Measurements from ENCODE around the gene C1orf115. TPM values are rescaled to one million over a fixed set of nuclear protein-coding genes. Genes with fewer than 3 reads are reported as not detected.
A peak's percentile ranks its signal among the peaks of the same experiment; 100 is the strongest.

Gene C1orf115, protein sequence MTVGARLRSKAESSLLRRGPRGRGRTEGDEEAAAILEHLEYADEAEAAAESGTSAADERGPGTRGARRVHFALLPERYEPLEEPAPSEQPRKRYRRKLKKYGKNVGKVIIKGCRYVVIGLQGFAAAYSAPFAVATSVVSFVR
- 9.4 TPM for total RNA-seq

DNA sequence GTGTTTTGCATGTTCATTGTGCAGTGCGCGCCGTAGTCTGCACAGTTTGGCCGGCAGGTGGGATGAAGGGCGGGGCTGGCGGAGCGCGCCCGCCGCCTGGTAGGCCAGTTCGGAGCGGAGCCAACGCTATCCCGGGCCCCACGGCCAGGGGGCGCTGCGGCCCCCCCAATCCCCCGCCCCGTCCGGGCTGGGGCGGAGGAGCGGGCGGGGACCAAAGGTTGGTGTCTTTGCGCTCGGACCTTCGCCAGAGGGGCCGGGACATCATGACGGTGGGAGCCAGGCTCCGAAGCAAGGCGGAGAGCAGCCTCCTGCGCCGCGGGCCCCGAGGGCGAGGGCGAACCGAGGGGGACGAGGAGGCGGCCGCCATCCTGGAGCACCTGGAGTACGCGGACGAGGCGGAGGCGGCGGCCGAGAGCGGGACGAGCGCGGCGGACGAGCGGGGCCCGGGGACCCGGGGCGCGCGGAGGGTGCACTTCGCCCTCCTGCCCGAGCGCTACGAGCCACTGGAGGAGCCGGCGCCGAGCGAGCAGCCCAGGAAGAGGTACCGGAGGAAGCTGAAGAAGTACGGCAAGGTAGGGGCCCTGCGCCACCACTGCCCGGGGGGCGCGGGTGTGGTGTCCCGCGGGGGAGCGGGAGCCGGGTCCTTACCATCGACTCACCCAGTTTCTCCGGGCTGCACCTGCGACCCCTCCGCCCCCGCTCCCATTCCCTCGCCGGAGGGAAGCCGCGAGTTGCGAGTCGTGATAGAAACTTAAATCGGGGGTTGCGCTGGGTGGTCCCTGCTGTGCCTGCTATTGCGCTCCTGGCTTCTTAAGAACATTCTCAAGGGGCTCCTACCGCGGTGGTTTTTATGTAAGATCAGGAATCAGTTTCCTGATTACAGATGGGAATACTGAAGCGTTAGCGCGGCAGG lies at the start of gene C1orf115:
Gene C1orf115 (plus strand): TSS at position 224 of the 913 bp plus-strand sequence. CDS start 40 bp downstream, at position 264.
- H3K9me3 ChIP-seq (ENCODE audit: control insufficient read depth in 3 of 3, low read length in 3 of 3) = no peaks in the 10 kb centered on the region
- H3K27ac ChIP-seq (ENCODE audit: low read depth, low read length) = no peak within 1 kb of the TSS
- no peaks in the 10 kb centered on the region for H3K36me3 ChIP-seq (ENCODE audit: control insufficient read depth in 3 of 3, insufficient read depth in 3 of 3, low read length in 3 of 3)
- no peaks in the 10 kb centered on the region for H3K27me3 ChIP-seq (ENCODE audit: control insufficient read depth in 3 of 3, insufficient read depth in 3 of 3, low read length in 3 of 3)
- peak within 1 kb of the TSS; percentile 51 to 79 (median 75) for H3K9ac ChIP-seq (ENCODE audit: low read depth in 1 of 3, low read length in 3 of 3)
- H3K4me1 ChIP-seq (ENCODE audit: control insufficient read depth in 3 of 3, insufficient read depth in 3 of 3, low read length in 3 of 3) = peaks cover 6 to 9% (median 9%) of the 10 kb centered on the region in 3 donors
- H3K4me3 ChIP-seq (ENCODE audit: low read length in 3 of 3) = peak within 1 kb of the TSS; percentile 67 to 82 (median 81)

DNA sequence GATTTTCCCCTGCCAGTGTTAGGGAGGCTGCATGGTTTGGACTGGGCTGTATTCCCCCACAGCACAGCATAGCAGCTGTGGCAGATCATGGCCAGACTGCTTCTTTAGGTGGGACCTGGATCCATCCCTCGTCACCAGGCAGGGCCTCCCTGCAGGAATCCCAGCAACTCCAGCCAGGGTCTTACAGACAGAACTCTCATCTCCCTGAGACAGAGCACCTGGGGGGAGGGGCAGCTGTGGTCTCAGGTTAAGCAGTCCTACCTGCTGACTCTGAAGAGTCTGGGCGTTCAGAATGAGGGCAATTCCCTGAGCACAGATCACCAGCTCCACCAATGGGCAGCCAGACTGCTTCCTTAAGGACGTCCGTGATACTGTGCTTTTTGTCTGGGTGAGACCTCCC lies 47.9 kb upstream of the C1orf115 start:
- no peaks in the 10 kb centered on the region for H3K27me3 ChIP-seq (ENCODE audit: control insufficient read depth in 3 of 3, insufficient read depth in 3 of 3, low read length in 3 of 3)
- H3K9ac ChIP-seq (ENCODE audit: low read depth in 1 of 3, low read length in 3 of 3) = no peak overlapping the region
- H3K36me3 ChIP-seq (ENCODE audit: control insufficient read depth in 3 of 3, insufficient read depth in 3 of 3, low read length in 3 of 3) = no peaks in the 10 kb centered on the region
- no peaks in the 10 kb centered on the region for H3K9me3 ChIP-seq (ENCODE audit: control insufficient read depth in 3 of 3, low read length in 3 of 3)
- H3K4me1 ChIP-seq (ENCODE audit: control insufficient read depth in 3 of 3, insufficient read depth in 3 of 3, low read length in 3 of 3) = no peaks in the 10 kb centered on the region
- H3K4me3 ChIP-seq (ENCODE audit: low read length in 3 of 3) = no peak overlapping the region
- H3K27ac ChIP-seq (ENCODE audit: low read depth, low read length) = no peak overlapping the region

DNA sequence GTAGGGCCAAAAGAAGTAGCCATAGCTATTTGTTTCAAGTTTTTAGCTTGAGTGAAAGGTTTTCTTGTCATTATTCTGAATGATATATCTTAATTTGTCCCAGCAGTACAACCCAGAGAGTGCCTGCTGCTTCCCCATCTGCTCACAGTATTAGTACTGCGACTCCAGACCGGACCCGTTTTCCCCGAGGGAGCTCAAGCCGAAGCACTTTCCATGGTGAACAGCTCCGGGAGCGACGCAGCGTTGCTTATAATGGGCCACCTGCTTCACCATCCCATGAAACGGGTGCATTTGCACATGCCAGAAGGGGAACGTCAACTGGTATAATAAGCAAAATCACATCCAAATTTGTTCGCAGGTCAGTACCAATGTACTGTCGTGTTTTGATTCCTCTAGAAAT lies 37.2 kb upstream of the C1orf115 start:
- H3K9ac ChIP-seq (ENCODE audit: low read depth in 1 of 3, low read length in 3 of 3) = no peak overlapping the region
- no peak overlapping the region for H3K4me3 ChIP-seq (ENCODE audit: low read length in 3 of 3)
- no peaks in the 10 kb centered on the region for H3K27me3 ChIP-seq (ENCODE audit: control insufficient read depth in 3 of 3, insufficient read depth in 3 of 3, low read length in 3 of 3)
- H3K27ac ChIP-seq (ENCODE audit: low read depth, low read length) = no peak overlapping the region
- peaks cover 0 to 4% (median 2%) of the 10 kb centered on the region in 3 donors for H3K36me3 ChIP-seq (ENCODE audit: control insufficient read depth in 3 of 3, insufficient read depth in 3 of 3, low read length in 3 of 3)
- H3K9me3 ChIP-seq (ENCODE audit: control insufficient read depth in 3 of 3, low read length in 3 of 3) = no peaks in the 10 kb centered on the region
- no peaks in the 10 kb centered on the region for H3K4me1 ChIP-seq (ENCODE audit: control insufficient read depth in 3 of 3, insufficient read depth in 3 of 3, low read length in 3 of 3)

DNA sequence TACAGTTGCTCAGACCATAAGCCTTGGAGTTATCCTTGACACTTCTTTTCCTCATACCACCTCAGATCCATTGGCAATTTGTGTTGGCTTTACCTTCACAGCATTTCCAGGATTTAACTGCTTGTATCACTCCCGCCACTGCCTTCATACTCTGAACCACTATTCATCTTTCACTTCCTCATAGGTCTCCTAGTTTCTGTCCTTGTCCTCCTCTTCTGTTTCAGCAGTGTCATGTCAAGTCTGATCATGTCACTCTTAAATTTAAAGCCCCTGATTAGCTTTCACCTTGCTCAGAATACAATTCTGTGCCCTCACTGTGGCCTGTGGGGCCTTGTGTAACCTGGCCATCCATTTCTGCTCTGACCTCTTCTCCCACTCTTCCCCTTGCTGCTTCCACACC lies 34.7 kb upstream of the C1orf115 start:
- peaks cover 0 to 2% (median 0%) of the 10 kb centered on the region in 3 donors for H3K36me3 ChIP-seq (ENCODE audit: control insufficient read depth in 3 of 3, insufficient read depth in 3 of 3, low read length in 3 of 3)
- H3K4me3 ChIP-seq (ENCODE audit: low read length in 3 of 3) = no peak overlapping the region
- H3K9me3 ChIP-seq (ENCODE audit: control insufficient read depth in 3 of 3, low read length in 3 of 3) = no peaks in the 10 kb centered on the region
- H3K27me3 ChIP-seq (ENCODE audit: control insufficient read depth in 3 of 3, insufficient read depth in 3 of 3, low read length in 3 of 3) = no peaks in the 10 kb centered on the region
- H3K4me1 ChIP-seq (ENCODE audit: control insufficient read depth in 3 of 3, insufficient read depth in 3 of 3, low read length in 3 of 3) = no peaks in the 10 kb centered on the region
- no peak overlapping the region for H3K9ac ChIP-seq (ENCODE audit: low read depth in 1 of 3, low read length in 3 of 3)
- no peak overlapping the region for H3K27ac ChIP-seq (ENCODE audit: low read depth, low read length)

DNA sequence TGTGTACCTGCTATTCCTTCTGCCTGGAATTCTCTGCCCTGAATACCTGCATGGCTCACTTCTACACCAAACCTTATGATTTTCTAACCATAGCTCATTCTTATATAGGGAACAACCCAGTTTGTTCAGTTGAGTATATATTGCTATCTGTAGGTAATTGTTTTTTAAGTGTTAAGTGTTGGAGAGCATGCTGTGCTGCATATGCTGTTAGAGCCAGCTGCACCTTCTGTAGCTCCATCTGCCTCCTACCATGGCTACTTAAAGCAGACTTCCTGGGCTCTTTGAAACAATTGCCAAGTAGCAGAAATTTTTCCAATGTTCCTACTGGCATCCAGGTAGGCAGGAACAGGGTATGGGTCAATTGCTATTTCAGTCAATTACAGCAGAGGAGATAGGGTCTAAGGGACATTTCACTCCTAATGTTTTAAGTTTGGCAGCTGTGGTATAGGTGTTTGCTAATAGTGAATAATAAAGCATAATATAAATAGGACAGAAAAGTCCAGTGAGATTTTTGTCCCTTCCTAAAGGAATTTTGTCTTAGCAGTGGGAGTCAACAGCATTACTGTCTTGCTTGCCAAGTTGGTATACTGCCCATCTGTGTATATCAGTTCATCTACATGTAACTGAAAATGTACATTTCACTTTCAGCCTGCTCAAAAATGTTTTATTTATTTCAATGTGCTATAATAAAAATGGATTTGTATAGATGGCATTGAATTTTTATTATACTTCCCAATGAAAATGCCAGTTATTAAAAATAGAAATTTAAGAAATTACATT lies 34.0 kb upstream of the C1orf115 start:
- Histone ChIP-seq H3K36me3 (ENCODE audit: control insufficient read depth in 3 of 3, insufficient read depth in 3 of 3, low read length in 3 of 3) (peaks cover 0 to 2% (median 0%) of the 10 kb centered on the region in 3 donors), H3K27me3 (ENCODE audit: control insufficient read depth in 3 of 3, insufficient read depth in 3 of 3, low read length in 3 of 3) (no peaks in the 10 kb centered on the region), H3K9me3 (ENCODE audit: control insufficient read depth in 3 of 3, low read length in 3 of 3) (no peaks in the 10 kb centered on the region), H3K27ac (ENCODE audit: low read depth, low read length) (no peak overlapping the region), H3K4me3 (ENCODE audit: low read length in 3 of 3) (no peak overlapping the region), H3K4me1 (ENCODE audit: control insufficient read depth in 3 of 3, insufficient read depth in 3 of 3, low read length in 3 of 3) (no peaks in the 10 kb centered on the region), H3K9ac (ENCODE audit: low read depth in 1 of 3, low read length in 3 of 3) (no peak overlapping the region)

DNA sequence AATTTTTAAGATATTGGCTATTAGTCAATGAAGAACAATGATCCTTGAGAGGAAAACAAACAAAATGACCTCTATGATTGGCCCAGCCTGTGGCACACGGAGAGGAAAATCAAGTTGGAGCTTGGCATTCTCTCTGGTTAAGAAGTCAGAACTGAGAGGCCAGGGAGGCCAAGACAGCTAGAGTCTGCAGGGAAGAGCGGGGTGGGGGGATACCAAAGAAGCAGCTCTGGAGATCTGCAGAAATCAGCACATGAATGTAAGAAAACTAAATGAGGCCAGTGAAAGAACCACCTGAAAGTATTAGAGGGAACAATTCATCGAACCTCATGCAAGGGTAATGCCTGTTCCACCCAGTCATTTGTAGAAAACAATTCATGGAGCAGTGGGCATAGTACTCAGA lies 23.8 kb upstream of the C1orf115 start:
- Histone ChIP-seq H3K9me3 (ENCODE audit: control insufficient read depth in 3 of 3, low read length in 3 of 3) (peaks cover 0 to 3% (median 0%) of the 10 kb centered on the region in 3 donors), H3K27ac (ENCODE audit: low read depth, low read length) (no peak overlapping the region), H3K9ac (ENCODE audit: low read depth in 1 of 3, low read length in 3 of 3) (no peak overlapping the region), H3K4me1 (ENCODE audit: control insufficient read depth in 3 of 3, insufficient read depth in 3 of 3, low read length in 3 of 3) (no peaks in the 10 kb centered on the region), H3K36me3 (ENCODE audit: control insufficient read depth in 3 of 3, insufficient read depth in 3 of 3, low read length in 3 of 3) (no peaks in the 10 kb centered on the region), H3K4me3 (ENCODE audit: low read length in 3 of 3) (no peak overlapping the region), H3K27me3 (ENCODE audit: control insufficient read depth in 3 of 3, insufficient read depth in 3 of 3, low read length in 3 of 3) (no peaks in the 10 kb centered on the region)

DNA sequence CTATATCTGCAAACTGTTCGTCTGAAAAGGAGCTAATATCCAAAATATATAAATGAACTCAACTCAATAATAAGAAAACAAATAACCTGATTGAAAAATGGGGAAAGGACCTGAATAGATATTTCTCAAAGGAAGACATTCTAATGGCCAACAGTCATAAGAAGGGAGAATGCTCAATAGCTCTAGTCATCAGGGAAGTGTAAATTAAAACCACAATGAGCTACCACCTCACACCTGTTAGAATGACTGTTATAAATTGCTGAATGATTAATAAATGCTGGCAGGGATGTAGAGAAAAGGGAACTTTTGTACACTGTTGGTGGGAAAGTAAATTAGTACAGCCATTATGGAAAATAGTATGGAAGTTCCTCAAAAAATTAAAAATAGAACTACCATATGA lies 21.2 kb upstream of the C1orf115 start:
- Histone ChIP-seq H3K4me3 (ENCODE audit: low read length in 3 of 3) (no peak overlapping the region), H3K9me3 (ENCODE audit: control insufficient read depth in 3 of 3, low read length in 3 of 3) (peaks cover 0 to 3% (median 0%) of the 10 kb centered on the region in 3 donors), H3K4me1 (ENCODE audit: control insufficient read depth in 3 of 3, insufficient read depth in 3 of 3, low read length in 3 of 3) (no peaks in the 10 kb centered on the region), H3K27ac (ENCODE audit: low read depth, low read length) (no peak overlapping the region), H3K36me3 (ENCODE audit: control insufficient read depth in 3 of 3, insufficient read depth in 3 of 3, low read length in 3 of 3) (no peaks in the 10 kb centered on the region), H3K27me3 (ENCODE audit: control insufficient read depth in 3 of 3, insufficient read depth in 3 of 3, low read length in 3 of 3) (no peaks in the 10 kb centered on the region), H3K9ac (ENCODE audit: low read depth in 1 of 3, low read length in 3 of 3) (no peak overlapping the region)

DNA sequence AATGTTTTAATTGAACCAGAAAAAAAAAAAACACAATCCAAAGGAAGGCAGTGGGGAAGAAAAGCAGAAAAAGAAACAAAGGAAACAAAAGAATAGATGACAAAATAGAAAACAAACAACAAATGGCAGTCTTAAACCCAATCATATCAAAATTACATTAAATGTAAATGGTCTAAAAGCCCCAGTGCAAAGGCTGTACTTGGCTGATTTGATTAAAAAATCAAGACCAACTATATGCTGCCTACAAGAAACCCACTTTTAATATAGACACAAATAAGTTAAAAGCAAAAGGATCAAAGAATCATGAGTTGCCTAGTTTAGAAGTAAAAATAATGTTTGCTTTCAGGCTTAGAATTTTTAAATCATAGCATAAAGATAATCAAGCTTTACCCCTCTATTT lies 19.8 kb upstream of the C1orf115 start:
- H3K27ac ChIP-seq (ENCODE audit: low read depth, low read length) = no peak overlapping the region
- H3K9me3 ChIP-seq (ENCODE audit: control insufficient read depth in 3 of 3, low read length in 3 of 3) = peaks cover 0 to 3% (median 0%) of the 10 kb centered on the region in 3 donors
- H3K9ac ChIP-seq (ENCODE audit: low read depth in 1 of 3, low read length in 3 of 3) = no peak overlapping the region
- H3K36me3 ChIP-seq (ENCODE audit: control insufficient read depth in 3 of 3, insufficient read depth in 3 of 3, low read length in 3 of 3) = no peaks in the 10 kb centered on the region
- H3K4me1 ChIP-seq (ENCODE audit: control insufficient read depth in 3 of 3, insufficient read depth in 3 of 3, low read length in 3 of 3) = no peaks in the 10 kb centered on the region
- no peaks in the 10 kb centered on the region for H3K27me3 ChIP-seq (ENCODE audit: control insufficient read depth in 3 of 3, insufficient read depth in 3 of 3, low read length in 3 of 3)
- H3K4me3 ChIP-seq (ENCODE audit: low read length in 3 of 3) = no peak overlapping the region

DNA sequence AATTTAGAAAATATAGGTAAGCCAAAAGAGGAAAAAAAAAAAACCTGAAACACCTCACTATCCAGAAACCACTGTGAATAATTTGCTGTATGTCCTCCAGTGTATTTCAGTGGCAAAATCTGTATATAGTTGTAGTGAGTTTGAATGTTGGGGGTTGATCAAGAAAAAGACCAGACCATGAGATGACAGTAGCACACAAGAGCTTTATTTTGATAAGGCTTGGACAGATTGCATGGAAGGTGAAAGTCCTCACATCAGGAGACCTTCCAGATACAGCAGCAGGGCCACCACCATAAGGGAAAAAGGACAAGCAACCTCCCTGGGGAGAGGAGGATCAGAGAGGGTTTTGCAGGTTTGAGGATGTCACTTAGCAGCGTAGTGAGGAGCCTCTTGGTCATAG lies 16.2 kb upstream of the C1orf115 start:
- Histone ChIP-seq H3K9me3 (ENCODE audit: control insufficient read depth in 3 of 3, low read length in 3 of 3) (peaks cover 0 to 3% (median 0%) of the 10 kb centered on the region in 3 donors), H3K36me3 (ENCODE audit: control insufficient read depth in 3 of 3, insufficient read depth in 3 of 3, low read length in 3 of 3) (no peaks in the 10 kb centered on the region), H3K27ac (ENCODE audit: low read depth, low read length) (no peak overlapping the region), H3K4me1 (ENCODE audit: control insufficient read depth in 3 of 3, insufficient read depth in 3 of 3, low read length in 3 of 3) (no peaks in the 10 kb centered on the region), H3K4me3 (ENCODE audit: low read length in 3 of 3) (no peak overlapping the region), H3K9ac (ENCODE audit: low read depth in 1 of 3, low read length in 3 of 3) (no peak overlapping the region), H3K27me3 (ENCODE audit: control insufficient read depth in 3 of 3, insufficient read depth in 3 of 3, low read length in 3 of 3) (no peaks in the 10 kb centered on the region)
